Body of pancreas (tissue), 4 donors: Measurements from ENCODE around the gene CDC25C.

ENCODE experiments used
- POLR2A ChIP-seq, 3 donors: fragments of 450-650 bp; IDR thresholded peaks; one replicate each; pipeline ENCODE4 v1.6.1; 2016; ENCODE audit warnings: antibody characterized with exemption in 3 of 3, mild to moderate bottlenecking in 2 of 3
- TF ChIP-seq, protein P1 (sequence below), 7 experiments: fragments of 450-650 bp in 4 of 7; fragments of 200-600 bp in 3 of 7; sonication (generic) in 3 of 7; IDR thresholded peaks; one replicate each; pipeline ENCODE4 v1.5.1; 2016 to 2019; ENCODE audit warnings: antibody characterized with exemption in 7 of 7

DNA sequence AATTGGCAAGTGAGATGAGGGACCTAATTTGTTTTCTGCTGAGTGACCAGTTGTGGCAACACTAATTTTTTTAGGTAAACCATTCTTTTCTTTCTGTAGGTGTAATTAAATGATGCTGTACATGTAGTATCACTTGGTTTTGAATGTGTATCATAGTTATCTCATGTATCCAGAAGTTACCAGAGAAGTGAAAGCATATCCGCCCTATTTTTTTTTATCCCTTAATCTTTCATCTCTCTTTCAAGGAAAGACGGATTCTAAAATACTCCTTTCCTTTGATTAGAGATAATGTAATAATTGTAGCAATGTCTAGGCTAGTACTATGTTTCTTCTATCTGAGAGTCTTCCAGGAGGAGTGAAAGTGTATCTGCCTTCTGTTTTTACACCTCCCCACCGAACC lies 28.0 kb upstream of the CDC25C start:
- TF ChIP-seq, protein P1, sequence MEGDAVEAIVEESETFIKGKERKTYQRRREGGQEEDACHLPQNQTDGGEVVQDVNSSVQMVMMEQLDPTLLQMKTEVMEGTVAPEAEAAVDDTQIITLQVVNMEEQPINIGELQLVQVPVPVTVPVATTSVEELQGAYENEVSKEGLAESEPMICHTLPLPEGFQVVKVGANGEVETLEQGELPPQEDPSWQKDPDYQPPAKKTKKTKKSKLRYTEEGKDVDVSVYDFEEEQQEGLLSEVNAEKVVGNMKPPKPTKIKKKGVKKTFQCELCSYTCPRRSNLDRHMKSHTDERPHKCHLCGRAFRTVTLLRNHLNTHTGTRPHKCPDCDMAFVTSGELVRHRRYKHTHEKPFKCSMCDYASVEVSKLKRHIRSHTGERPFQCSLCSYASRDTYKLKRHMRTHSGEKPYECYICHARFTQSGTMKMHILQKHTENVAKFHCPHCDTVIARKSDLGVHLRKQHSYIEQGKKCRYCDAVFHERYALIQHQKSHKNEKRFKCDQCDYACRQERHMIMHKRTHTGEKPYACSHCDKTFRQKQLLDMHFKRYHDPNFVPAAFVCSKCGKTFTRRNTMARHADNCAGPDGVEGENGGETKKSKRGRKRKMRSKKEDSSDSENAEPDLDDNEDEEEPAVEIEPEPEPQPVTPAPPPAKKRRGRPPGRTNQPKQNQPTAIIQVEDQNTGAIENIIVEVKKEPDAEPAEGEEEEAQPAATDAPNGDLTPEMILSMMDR (IDR thresholded peaks at IDR 0.05) = no peak
- no peak for TF ChIP-seq POLR2A (IDR thresholded peaks at IDR 0.05)
